Measurements from ENCODE around the gene ZNF486.
"Not testable (repeated sequence)": the region's sequence is repeated elsewhere in the genome, so short reads cannot be mapped to it uniquely, and the experiment has no call there.

ZNF486 gene

DNA sequence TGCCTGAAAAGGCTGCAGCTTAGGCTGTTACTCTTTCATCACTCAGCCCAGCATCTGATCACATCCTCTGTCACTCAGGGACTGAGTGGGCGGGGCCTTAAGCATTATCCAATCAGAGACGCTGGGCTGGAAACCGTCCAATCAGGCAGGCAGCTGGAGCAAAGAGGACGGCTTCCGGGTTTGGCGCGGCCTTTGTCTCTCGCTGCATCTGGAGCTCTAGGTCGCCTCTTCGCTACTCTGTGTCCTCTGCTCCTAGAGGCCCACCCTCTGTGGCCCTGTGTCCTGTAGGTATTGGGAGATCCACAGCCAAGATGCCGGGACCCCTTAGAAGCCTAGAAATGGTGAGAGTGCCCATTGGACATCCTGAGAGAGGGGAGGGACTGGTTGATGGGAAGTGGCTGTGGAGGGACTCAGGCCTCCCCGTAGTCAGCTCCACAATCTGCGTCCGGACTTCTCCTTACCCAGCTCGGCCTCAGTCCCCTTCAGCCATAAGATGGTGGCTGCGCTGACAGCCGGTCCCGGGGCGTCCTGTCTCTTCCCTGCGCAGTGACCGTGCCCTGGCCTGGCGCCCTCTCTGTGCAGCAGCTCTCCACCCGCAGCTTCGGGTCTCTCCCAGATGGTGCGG, at the start of gene ZNF486:
Gene ZNF486 (plus strand): TSS at position 195 of the 625 bp plus-strand sequence. CDS start 117 bp downstream, at position 312.
- peak; percentile 86 to 89 (median 89) for DNase-seq (ENCODE audit: low read depth in 2 of 3, low spot score in 1 of 3)

GRCh38 chr19:20118064-20118839, 48.8 kb upstream of the ZNF486 start:
- DNase-seq (ENCODE audit: low read depth in 2 of 3, low spot score in 1 of 3) = not testable (repeated sequence)

- DNase-seq (ENCODE audit: low read depth in 2 of 3, low spot score in 1 of 3) = no peak
Observed at GRCh38 chr19:20124879-20125278, 42.1 kb upstream of the ZNF486 start.

DNA sequence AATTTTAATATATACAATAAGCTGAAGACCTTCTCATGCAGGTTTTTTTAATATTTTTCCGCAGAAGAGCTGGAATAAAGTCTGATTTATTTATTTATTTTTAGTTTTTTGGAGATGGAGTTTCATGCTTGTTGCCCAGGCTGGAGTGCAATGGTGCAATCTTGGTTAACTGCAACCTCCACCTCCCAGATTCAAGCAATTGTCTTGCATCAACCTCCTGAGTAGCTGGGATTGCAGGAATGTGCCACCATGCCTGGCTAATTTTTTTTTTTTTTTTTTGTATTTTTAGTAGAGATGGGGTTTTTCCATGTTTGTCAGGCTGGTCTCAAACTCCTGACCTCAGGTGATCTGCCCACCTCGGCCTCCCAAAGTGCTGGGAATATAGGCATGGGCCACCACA, 34.1 kb upstream of the ZNF486 start:
- DNase-seq (ENCODE audit: low read depth in 2 of 3, low spot score in 1 of 3) = not testable (repeated sequence)

DNA sequence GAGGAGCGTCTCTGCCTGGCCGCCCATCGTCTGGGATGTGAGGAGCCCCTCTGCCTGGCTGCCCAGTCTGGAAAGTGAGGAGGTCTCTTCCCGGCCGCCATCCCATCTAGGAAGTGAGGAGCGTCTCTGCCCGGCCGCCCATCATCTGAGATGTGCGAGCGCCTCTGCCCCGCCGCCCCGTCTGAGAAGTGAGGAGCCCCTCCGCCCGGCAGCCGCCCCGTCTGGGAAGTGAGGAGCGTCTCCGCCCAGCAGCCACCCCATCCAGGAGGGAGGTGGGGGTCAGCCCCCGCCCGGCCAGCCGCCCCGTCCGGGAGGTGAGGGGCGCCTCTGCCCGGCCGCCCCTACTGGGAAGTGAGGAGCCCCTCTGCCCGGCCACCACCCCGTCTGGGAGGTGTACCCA, 29.3 kb upstream of the ZNF486 start:
- DNase-seq (ENCODE audit: low read depth in 2 of 3, low spot score in 1 of 3) = not testable (repeated sequence)

DNA sequence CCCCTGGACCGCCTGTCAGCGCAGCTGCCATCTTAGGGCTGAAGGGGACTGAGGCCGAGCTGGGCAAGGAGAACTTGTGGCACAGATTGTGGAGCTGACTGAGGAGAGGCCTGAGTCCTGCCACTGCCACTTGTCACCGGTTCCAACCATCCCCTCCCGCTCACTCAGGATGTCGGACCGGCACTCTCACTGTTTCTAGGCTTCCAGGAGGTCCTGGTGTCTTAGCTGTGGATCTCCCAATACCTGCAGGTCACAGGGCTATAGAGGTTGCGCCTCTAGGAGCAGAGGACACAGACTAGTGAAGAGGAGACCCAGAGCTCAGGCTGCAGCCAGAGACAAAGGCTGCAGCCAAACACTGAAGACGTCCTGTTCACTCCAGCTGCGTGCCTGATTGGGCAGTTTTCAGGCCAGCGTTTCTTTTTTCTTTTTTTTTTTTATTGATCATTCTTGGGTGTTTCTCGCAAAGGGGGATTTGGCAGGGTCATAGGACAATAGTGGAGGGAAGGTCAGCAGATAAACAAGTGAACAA, 15.3 kb upstream of the ZNF486 start:
- no peak for DNase-seq (ENCODE audit: low read depth in 2 of 3, low spot score in 1 of 3)

DNA sequence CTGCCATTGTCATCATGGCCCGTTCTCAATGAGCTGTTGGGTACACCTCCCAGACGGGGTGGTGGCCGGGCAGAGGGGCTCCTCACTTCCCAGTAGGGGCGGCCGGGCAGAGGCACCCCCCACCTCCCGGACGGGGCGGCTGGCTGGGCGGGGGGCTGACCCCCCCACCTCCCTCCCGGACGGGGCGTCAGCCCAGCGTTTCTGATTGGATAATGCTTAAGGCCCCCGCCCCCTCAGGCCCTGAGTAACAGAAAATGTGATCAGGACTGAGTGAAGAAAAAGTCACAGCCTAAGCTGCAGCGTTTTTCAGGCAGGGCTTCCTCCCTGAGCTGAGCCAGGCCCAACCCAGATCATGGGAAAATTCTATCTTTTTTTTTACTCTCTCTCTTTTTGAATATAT, 14.5 kb upstream of the ZNF486 start:
- not testable (repeated sequence) for DNase-seq (ENCODE audit: low read depth in 2 of 3, low spot score in 1 of 3)

DNA sequence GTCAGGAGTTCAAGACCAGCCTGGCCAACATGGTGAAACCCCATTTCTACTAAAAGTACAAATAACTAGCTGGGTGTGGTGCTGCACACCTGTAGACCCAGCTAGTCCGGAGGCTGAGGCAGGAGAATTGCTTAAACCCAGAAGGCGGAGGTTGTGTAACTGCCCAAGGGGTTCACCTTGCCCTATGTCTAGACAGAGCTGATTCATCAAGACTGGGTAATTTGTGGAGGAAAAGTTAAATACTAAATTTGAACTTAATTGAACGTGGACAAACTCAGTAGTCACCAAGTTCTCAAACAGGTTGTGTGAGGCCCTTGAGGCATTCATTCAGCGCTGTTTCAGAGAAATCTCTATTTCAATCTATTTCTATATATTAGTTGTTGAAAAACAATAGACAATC, 13.7 kb upstream of the ZNF486 start:
- DNase-seq (ENCODE audit: low read depth in 2 of 3, low spot score in 1 of 3) = no peak

GRCh38 chr19:20154636-20155035, 12.4 kb upstream of the ZNF486 start:
- DNase-seq (ENCODE audit: low read depth in 2 of 3, low spot score in 1 of 3) = no peak

DNA sequence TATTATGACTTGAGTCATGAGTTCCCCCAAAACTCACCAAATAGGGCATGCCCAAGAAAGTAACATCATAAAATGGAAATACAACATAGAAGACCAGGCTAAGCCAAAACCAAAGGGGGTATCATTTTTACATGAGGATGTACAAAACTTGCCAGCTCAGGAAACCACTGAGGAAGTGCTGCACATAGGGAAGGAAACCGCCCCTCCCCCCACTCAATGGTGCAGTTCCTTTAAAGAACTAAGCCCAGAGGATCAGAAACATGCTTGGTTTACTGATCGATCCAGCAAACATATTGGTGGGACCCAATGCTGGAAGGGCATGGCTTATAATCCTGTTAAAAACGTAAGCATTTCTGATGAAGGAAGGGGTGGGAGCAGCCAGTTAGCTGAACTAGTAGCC, 4.2 kb upstream of the ZNF486 start:
- no peak for DNase-seq (ENCODE audit: low read depth in 2 of 3, low spot score in 1 of 3)

DNA sequence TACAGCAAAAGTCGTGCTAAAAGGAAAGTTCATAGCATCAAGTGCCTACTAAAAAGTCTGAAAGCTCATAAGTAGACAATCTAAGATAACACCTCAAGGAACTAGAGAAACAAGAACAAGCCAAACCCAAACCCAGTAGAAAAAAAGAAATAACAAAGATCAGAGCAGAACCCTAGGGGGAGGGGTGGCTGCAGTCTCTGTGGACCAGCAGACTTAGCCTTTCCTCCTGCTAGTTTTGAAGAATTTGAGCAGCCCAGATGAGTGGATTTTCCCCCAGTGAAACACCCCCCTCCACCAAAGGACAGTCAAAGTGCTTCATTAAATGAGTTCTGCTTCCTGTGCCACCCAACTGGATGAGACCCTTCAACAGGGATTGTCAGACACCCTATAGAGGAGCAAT, 2.6 kb upstream of the ZNF486 start:
- no peak for DNase-seq (ENCODE audit: low read depth in 2 of 3, low spot score in 1 of 3)

DNA sequence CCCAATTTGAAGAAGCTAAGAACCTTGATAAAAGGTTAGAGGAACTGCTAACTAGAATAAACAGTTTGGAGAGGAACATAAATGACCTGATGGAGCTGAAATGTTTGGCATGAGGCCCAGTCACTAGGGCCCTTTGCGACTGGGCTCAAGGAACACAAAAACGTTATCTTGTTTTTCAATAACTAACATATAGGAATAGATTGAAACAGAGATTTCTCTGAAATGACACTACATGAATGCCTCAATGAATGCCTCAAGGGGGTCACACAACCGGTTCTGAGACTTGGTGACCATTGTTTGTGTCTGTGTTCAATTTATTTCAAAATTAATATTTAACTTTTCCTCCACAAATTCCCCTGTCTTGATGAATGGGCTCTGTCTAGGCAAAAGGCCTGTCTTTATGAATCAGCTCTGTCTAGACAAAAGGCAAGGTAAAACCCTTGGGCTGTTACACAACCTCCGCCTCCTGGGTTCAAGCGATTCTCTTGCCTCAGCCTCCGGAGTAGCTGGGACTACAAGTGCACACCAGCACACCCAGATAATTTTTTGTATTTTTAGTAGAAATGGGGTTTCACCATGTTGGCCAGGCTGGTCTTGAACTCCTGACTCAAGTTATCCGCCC, 932 bp upstream of the ZNF486 start:
- no peak for DNase-seq (ENCODE audit: low read depth in 2 of 3, low spot score in 1 of 3)

DNA sequence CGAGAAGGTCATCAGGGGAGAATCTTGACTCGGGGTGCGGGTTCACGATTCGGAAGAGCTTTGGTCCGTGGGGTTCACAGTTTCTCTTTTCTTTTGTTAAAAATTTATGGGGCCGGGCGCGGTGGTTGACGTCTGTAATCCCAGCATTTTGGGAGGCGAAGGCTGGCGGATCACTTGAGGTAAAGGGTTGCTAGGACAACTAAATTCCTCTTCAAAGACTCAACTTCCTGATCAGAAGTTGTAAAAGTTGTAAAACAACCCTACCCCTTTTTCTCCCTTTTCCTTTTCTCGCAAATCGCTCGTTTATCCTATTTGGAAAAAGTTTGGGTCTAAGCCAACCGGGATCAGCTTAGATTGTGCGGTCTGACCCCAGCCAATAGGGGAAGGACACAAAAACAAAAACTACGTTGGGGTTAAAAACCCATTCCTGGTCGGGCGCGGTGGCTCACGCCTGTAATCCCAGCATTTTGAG, 673 bp downstream of the ZNF486 start:
- no peak for DNase-seq (ENCODE audit: low read depth in 2 of 3, low spot score in 1 of 3)

- DNase-seq (ENCODE audit: low read depth in 2 of 3, low spot score in 1 of 3) = no peak
Observed at GRCh38 chr19:20171285-20171684, 4.3 kb downstream of the ZNF486 start.

- DNase-seq (ENCODE audit: low read depth in 2 of 3, low spot score in 1 of 3) = not testable (repeated sequence)
Observed at GRCh38 chr19:20175848-20176247, 8.8 kb downstream of the ZNF486 start.

DNA sequence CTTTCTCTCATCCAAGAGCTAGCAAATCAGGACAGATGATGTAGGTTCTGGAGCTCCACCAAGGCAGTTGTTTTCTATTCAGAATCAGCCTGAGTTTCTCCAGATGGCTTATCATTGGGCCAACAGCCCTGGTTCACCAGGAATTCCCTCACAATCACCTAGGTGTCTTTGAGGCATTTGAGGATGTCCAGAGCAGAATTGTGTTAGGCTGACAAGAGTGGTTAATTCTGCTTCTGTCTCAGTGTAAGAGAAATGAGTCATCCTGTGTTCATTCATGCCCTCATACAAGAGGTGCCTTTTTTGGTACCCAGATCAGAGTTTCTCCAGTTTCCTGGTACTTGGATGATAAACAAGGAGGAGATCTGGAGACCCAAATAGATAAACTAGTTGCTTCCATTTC, 12.9 kb downstream of the ZNF486 start:
- not testable (repeated sequence) for DNase-seq (ENCODE audit: low read depth in 2 of 3, low spot score in 1 of 3)

DNA sequence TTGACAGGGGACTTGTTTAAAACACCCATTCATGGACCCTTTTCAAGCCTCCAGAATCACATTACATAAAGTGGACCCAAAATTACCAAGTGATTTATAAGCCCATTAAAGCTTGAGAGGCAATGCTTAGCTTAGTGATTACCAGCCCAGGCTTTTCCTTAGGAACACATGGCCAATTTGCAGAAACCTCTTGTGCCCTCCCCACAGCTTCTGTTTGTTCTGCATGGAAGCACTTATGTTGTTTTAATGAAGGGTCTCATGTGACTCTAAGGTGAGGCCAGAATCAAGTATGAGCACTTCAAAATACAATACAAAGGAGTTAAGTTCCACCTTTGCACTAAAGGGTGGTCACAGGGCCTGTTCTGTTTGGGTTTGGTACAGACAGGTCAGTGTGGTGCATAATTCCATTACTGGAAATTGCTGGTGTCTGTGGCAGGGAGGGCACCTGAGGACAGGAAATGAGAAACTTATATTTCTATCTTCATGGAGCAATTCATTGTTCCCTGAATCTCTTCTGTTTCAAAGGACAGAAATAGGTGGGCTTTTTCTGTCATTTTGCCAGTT, 15.3 kb downstream of the ZNF486 start:
- DNase-seq (ENCODE audit: low read depth in 2 of 3, low spot score in 1 of 3) = no peak

GRCh38 chr19:20186174-20186573, 19.2 kb downstream of the ZNF486 start:
- no peak for DNase-seq (ENCODE audit: low read depth in 2 of 3, low spot score in 1 of 3)

DNA sequence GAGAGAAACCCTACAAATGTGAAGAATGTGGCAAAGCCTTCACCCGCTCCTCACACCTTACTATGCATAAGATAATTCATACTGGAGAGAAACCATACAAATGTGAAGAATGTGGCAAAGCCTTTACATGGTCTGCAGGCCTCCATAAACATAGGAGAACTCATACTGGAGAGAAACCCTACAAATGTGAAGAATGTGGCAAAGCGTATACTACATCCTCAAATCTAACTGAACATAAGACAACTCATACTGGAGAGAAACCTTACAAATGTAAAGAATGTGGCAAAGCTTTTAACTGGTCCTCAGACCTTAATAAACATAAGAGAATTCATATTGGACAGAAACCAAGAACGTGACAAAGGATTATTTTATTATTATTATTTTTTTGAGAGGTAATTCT, 30.7 kb downstream of the ZNF486 start:
- DNase-seq (ENCODE audit: low read depth in 2 of 3, low spot score in 1 of 3) = no peak

DNA sequence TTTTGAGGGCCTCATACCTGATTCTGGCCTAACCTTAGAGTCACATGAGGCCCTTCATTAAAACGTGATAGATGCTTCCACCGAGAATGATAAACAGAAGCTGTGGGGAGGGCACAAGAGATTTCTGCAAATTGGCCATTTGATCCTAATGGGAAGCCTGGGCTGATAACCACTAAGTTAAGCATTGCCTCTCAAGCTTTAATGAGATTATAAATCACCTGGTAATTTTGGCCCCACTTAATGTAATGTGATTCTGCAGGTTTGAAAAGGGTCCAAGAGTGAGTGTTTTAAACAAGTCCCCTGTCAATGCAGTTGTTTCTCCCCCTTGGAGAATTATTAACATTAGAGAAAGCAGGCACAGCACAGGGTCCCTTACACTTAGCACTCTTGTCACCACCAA, 42.0 kb downstream of the ZNF486 start:
- DNase-seq (ENCODE audit: low read depth in 2 of 3, low spot score in 1 of 3) = no peak

DNA sequence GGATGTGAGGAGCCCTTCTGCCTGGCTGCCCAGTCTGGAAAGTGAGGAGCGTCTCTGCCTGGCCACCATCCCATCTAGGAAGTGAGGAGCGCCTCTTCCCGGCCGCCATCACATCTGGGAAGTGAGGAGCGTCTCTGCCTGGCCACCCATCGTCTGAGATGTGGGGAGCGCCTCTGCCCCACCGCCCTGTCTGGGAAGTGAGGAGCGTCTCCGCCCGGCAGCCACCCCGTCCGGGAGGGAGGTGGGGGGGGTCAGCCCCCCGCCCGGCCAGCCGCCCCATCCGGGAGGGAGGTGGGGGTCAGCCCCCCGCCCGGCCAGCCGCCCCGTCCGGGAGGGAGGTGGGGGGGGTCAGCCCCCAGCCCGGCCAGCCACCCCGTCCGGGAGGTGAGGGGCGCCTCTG, 47.4 kb downstream of the ZNF486 start:
- not testable (repeated sequence) for DNase-seq (ENCODE audit: low read depth in 2 of 3, low spot score in 1 of 3)

GRCh38 chr19:20221605-20222004, 54.6 kb downstream of the ZNF486 start:
- not testable (repeated sequence) for DNase-seq (ENCODE audit: low read depth in 2 of 3, low spot score in 1 of 3)

Measured in stimulated activated CD4-positive, alpha-beta T cell treated with anti-CD3 and anti-CD28 coated beads, Interleukin-12 subunit alpha, Interleukin-12 subunit beta, amount 100 ng/mL, for 48 hours (primary cell).